ENCODE data around the gene IGSF6.
"Not testable (repeated sequence)": the region's sequence is repeated elsewhere in the genome, so short reads cannot be mapped to it uniquely, and the experiment has no call there.

IGSF6 gene

GRCh38 chr16:21637032-21637968, 15.1 kb downstream of the IGSF6 start:
- TF ChIP-seq CTCF (IDR thresholded peaks at IDR 0.05; ENCODE audit: insufficient read depth, low read depth, low read length, missing control alignments) = no peak
- H3K4me3 ChIP-seq (ENCODE audit: low read length) = no peak overlapping the region
- no peak for DNase-seq (ENCODE audit: low read depth)

- DNase-seq (ENCODE audit: low read depth); H3K4me3 ChIP-seq (ENCODE audit: low read length): not testable (repeated sequence)
Measured at GRCh38 chr16:21635694-21636093, 16.7 kb downstream of the IGSF6 start.

GRCh38 chr16:21634216-21634615, 18.2 kb downstream of the IGSF6 start:
- no peak overlapping the region for H3K4me3 ChIP-seq (ENCODE audit: low read length)
- TF ChIP-seq CTCF (IDR thresholded peaks at IDR 0.05; ENCODE audit: insufficient read depth, low read depth, low read length, missing control alignments) = no peak
- no peak for DNase-seq (ENCODE audit: low read depth)

GRCh38 chr16:21631951-21632575, 20.3 kb downstream of the IGSF6 start:
- not testable (repeated sequence) for DNase-seq (ENCODE audit: low read depth); H3K4me3 ChIP-seq (ENCODE audit: low read length)

- peak; percentile 48 for DNase-seq (ENCODE audit: low read depth)
- not testable (repeated sequence) for H3K4me3 ChIP-seq (ENCODE audit: low read length)
Measured at GRCh38 chr16:21631376-21631775, 21.0 kb downstream of the IGSF6 start.

GRCh38 chr16:21630866-21631265, 21.5 kb downstream of the IGSF6 start:
- peak overlapping the region; percentile 20 for H3K4me3 ChIP-seq (ENCODE audit: low read length)
- DNase-seq (ENCODE audit: low read depth) = peak; percentile 56

- DNase-seq (ENCODE audit: low read depth); H3K4me3 ChIP-seq (ENCODE audit: low read length): not testable (repeated sequence)
Measured at GRCh38 chr16:21629616-21630539, 22.5 kb downstream of the IGSF6 start.

- TF ChIP-seq CTCF (IDR thresholded peaks at IDR 0.05; ENCODE audit: insufficient read depth, low read depth, low read length, missing control alignments) = no peak
- H3K4me3 ChIP-seq (ENCODE audit: low read length) = no peak overlapping the region
- DNase-seq (ENCODE audit: low read depth) = no peak
Measured at GRCh38 chr16:21628772-21629171, 23.6 kb downstream of the IGSF6 start.

GRCh38 chr16:21628121-21628726, 24.2 kb downstream of the IGSF6 start:
- TF ChIP-seq CTCF (IDR thresholded peaks at IDR 0.05; ENCODE audit: insufficient read depth, low read depth, low read length, missing control alignments) = no peak
- DNase-seq (ENCODE audit: low read depth) = no peak
- H3K4me3 ChIP-seq (ENCODE audit: low read length) = no peak overlapping the region
